HG03354 (cell line): ENCODE results near the gene ACBD3.
"Not testable (repeated sequence)": the region's sequence is repeated elsewhere in the genome, so short reads cannot be mapped to it uniquely, and the experiment has no call there.

ENCODE experiments used
- ATAC-seq: cut with Tn5 transposase; IDR thresholded peaks from one replicate; pipeline ENCODE4 v1.9.1; 2021; ENCODE audit warnings: mild to moderate bottlenecking; ENCODE audit not compliant: unreplicated experiment, poor library complexity, severe bottlenecking

ACBD3 gene

GRCh38 chr1:226202666-226203065 is 16.1 kb upstream of the ACBD3 start:
- ATAC-seq = not testable (repeated sequence)

GRCh38 chr1:226202246-226202645 is 15.7 kb upstream of the ACBD3 start:
- ATAC-seq = no peak

GRCh38 chr1:226201029-226201593 is 14.6 kb upstream of the ACBD3 start:
- ATAC-seq = no peak

- no peak for ATAC-seq
Observed at GRCh38 chr1:226199971-226200370, 13.4 kb upstream of the ACBD3 start.

GRCh38 chr1:226195144-226195543 is 8.6 kb upstream of the ACBD3 start:
- no peak for ATAC-seq

- no peak for ATAC-seq
Observed at GRCh38 chr1:226187380-226187779, 839 bp upstream of the ACBD3 start.

- ATAC-seq = no peak
Observed at GRCh38 chr1:226187019-226187322, 430 bp upstream of the ACBD3 start.

- no peak for ATAC-seq
Observed at GRCh38 chr1:226185141-226186036, 1.2 kb downstream of the ACBD3 start.

- ATAC-seq = no peak
Observed at GRCh38 chr1:226181996-226182714, 4.4 kb downstream of the ACBD3 start.

- no peak for ATAC-seq
Observed at GRCh38 chr1:226176870-226177269, 9.7 kb downstream of the ACBD3 start.

- ATAC-seq = no peak
Observed at GRCh38 chr1:226172589-226172988, 14.0 kb downstream of the ACBD3 start.

GRCh38 chr1:226166341-226166740 is 20.2 kb downstream of the ACBD3 start:
- ATAC-seq = no peak

- ATAC-seq = no peak
Observed at GRCh38 chr1:226164154-226164553, 22.4 kb downstream of the ACBD3 start.

- no peak for ATAC-seq
Observed at GRCh38 chr1:226162898-226163297, 23.6 kb downstream of the ACBD3 start.

GRCh38 chr1:226158983-226159382 is 27.6 kb downstream of the ACBD3 start:
- no peak for ATAC-seq

- no peak for ATAC-seq
Observed at GRCh38 chr1:226158457-226158856, 28.1 kb downstream of the ACBD3 start.

GRCh38 chr1:226157761-226158316 is 28.7 kb downstream of the ACBD3 start:
- ATAC-seq = no peak

- no peak for ATAC-seq
Observed at GRCh38 chr1:226154593-226154992, 31.9 kb downstream of the ACBD3 start.

GRCh38 chr1:226149806-226150205 is 36.7 kb downstream of the ACBD3 start:
- ATAC-seq = no peak

GRCh38 chr1:226148121-226148648 is 38.4 kb downstream of the ACBD3 start:
- ATAC-seq = no peak
